Epidermal melanocyte (primary cell): ENCODE data around the gene MGAT4C.

Experiments used
- DNase-seq: peaks from one replicate; pipeline ENCODE4 v3.0.0; 2011; ENCODE audit warnings: low spot score; ENCODE audit not compliant: insufficient read length

The MGAT4C gene

GRCh38 chr12:86229772-86230171, 26.4 kb downstream of the MGAT4C start:
- no peak for DNase-seq

- DNase-seq = no peak
Observed at GRCh38 chr12:86228656-86229055, 27.5 kb downstream of the MGAT4C start.

- no peak for DNase-seq
Observed at GRCh38 chr12:86226481-86226880, 29.7 kb downstream of the MGAT4C start.

- DNase-seq = no peak
Observed at GRCh38 chr12:86216591-86216990, 39.6 kb downstream of the MGAT4C start.

- DNase-seq = no peak
Observed at GRCh38 chr12:86213012-86213411, 43.2 kb downstream of the MGAT4C start.

- no peak for DNase-seq
Observed at GRCh38 chr12:86198696-86199444, 57.3 kb downstream of the MGAT4C start.

- no peak for DNase-seq
Observed at GRCh38 chr12:86196465-86196864, 59.7 kb downstream of the MGAT4C start.

GRCh38 chr12:86194721-86195120, 61.5 kb downstream of the MGAT4C start:
- no peak for DNase-seq

GRCh38 chr12:86193931-86194330, 62.3 kb downstream of the MGAT4C start:
- no peak for DNase-seq

GRCh38 chr12:86188226-86188625, 68.0 kb downstream of the MGAT4C start:
- DNase-seq = no peak

- no peak for DNase-seq
Observed at GRCh38 chr12:86186449-86186848, 69.7 kb downstream of the MGAT4C start.

- no peak for DNase-seq
Observed at GRCh38 chr12:86179855-86180254, 76.3 kb downstream of the MGAT4C start.

- DNase-seq = no peak
Observed at GRCh38 chr12:86174188-86174587, 82.0 kb downstream of the MGAT4C start.

- no peak for DNase-seq
Observed at GRCh38 chr12:86172913-86173443, 83.2 kb downstream of the MGAT4C start.

- DNase-seq = no peak
Observed at GRCh38 chr12:86170051-86170450, 86.1 kb downstream of the MGAT4C start.

GRCh38 chr12:86158956-86159355, 97.2 kb downstream of the MGAT4C start:
- no peak for DNase-seq

GRCh38 chr12:86154620-86155019, 101.6 kb downstream of the MGAT4C start:
- no peak for DNase-seq

- DNase-seq = no peak
Observed at GRCh38 chr12:86148612-86149011, 107.6 kb downstream of the MGAT4C start.

- DNase-seq = no peak
Observed at GRCh38 chr12:86148071-86148470, 108.1 kb downstream of the MGAT4C start.

- no peak for DNase-seq
Observed at GRCh38 chr12:86145156-86145555, 111.0 kb downstream of the MGAT4C start.

GRCh38 chr12:86143162-86143561, 113.0 kb downstream of the MGAT4C start:
- DNase-seq = no peak

GRCh38 chr12:86139671-86140070, 116.5 kb downstream of the MGAT4C start:
- DNase-seq = no peak

- DNase-seq = no peak
Observed at GRCh38 chr12:86138770-86139169, 117.4 kb downstream of the MGAT4C start.
